ENCODE measurements around the gene CD28. TPM values are rescaled to one million over a fixed set of nuclear protein-coding genes. Genes with fewer than 3 reads are reported as not detected.

The CD28 gene
- total RNA-seq, 2 donors from 2014 or later: 3.5 to 4.3 TPM

DNA sequence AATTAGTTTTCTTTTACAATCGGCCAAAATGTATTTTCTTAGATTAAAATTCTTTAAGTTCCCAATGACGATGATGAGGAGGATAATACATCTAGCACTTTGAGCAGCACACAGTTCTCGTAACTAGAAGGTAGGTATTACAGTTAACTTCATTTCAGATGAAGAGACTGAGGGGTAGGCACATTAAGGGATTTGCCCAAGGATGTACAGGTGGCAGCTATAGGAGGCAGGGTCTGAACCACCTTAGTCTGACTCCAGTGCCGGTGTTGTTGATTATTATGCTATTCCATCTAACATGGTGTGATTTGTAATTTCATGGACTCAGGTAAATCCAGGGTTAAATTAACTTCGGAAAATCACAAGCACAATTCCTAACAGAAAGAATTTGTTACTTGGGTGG is 1.1 kb downstream of the CD28 start:
- DNase-seq (ENCODE audit: low spot score) (no peak), ATAC-seq (ENCODE audit: insufficient number of reproducible peaks, low FRiP score, low read depth) (no peak)
- Histone ChIP-seq H3K36me3 (no peaks in the 10 kb centered on the region), H3K4me1 (ENCODE audit: control insufficient read depth in 1 of 2, low read depth in 2 of 2) (no peaks in the 10 kb centered on the region), H3K27me3 (replicated peaks; ENCODE audit: insufficient read depth) (no peaks in the 10 kb centered on the region), H3K27ac (no peak overlapping the region), H3K9me3 (no peaks in the 10 kb centered on the region), H3K4me3 (peak overlapping the region; percentile 11)
- no peak for TF ChIP-seq CTCF (IDR thresholded peaks at IDR 0.05)

GRCh38 chr2:203708846-203709396 is 2.5 kb downstream of the CD28 start:
- TF ChIP-seq CTCF (IDR thresholded peaks at IDR 0.05): no peak
- no peaks in the 10 kb centered on the region for H3K9me3 ChIP-seq
- no peak for ATAC-seq (ENCODE audit: insufficient number of reproducible peaks, low FRiP score, low read depth)
- no peak overlapping the region for H3K27ac ChIP-seq
- no peak for DNase-seq (ENCODE audit: low spot score)
- H3K4me3 ChIP-seq: peak overlapping the region; percentile 15
- no peaks in the 10 kb centered on the region for H3K27me3 ChIP-seq (replicated peaks; ENCODE audit: insufficient read depth)
- H3K36me3 ChIP-seq: no peaks in the 10 kb centered on the region
- no peaks in the 10 kb centered on the region for H3K4me1 ChIP-seq (ENCODE audit: control insufficient read depth in 1 of 2, low read depth in 2 of 2)

GRCh38 chr2:203709416-203710040 is 3.1 kb downstream of the CD28 start:
- no peak for DNase-seq (ENCODE audit: low spot score)
- TF ChIP-seq CTCF (IDR thresholded peaks at IDR 0.05): no peak
- Histone ChIP-seq H3K27me3 (replicated peaks; ENCODE audit: insufficient read depth) (no peaks in the 10 kb centered on the region), H3K4me1 (ENCODE audit: control insufficient read depth in 1 of 2, low read depth in 2 of 2) (peaks cover 0 to 6% of the 10 kb centered on the region in 2 donors), H3K4me3 (peak overlapping the region; percentile 16), H3K9me3 (no peaks in the 10 kb centered on the region), H3K36me3 (no peaks in the 10 kb centered on the region), H3K27ac (no peak overlapping the region)
- no peak for ATAC-seq (ENCODE audit: insufficient number of reproducible peaks, low FRiP score, low read depth)

- Histone ChIP-seq H3K36me3 (no peaks in the 10 kb centered on the region), H3K27ac (no peak overlapping the region), H3K9me3 (no peaks in the 10 kb centered on the region), H3K4me3 (no peak overlapping the region), H3K4me1 (ENCODE audit: control insufficient read depth in 1 of 2, low read depth in 2 of 2) (peaks cover 0 to 8% of the 10 kb centered on the region in 2 donors), H3K27me3 (replicated peaks; ENCODE audit: insufficient read depth) (no peaks in the 10 kb centered on the region)
- DNase-seq (ENCODE audit: low spot score) (no peak), ATAC-seq (ENCODE audit: insufficient number of reproducible peaks, low FRiP score, low read depth) (no peak)
- TF ChIP-seq CTCF (IDR thresholded peaks at IDR 0.05): no peak
These were observed 3.8 kb downstream of the CD28 start for GRCh38 chr2:203710226-203710625.

DNA sequence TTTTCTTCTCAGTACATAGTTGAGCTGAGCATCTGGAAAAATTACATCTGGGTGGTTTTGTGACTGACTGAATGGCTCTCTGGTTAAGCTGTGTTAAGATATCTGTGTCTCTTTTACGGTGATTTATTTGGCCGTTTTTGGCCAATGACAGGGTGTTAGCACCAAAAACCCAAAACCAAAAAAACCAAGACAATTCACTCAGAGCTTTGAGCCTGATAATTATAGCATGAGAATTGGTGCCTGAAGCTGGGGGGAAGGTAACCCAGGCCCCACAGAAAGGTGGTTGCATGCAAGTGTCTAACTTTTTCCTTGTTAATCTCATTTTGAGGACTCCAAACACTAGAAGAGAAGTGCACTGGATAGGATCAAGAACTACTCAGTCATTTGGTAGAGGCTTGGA is 4.5 kb downstream of the CD28 start:
- no peak for ATAC-seq (ENCODE audit: insufficient number of reproducible peaks, low FRiP score, low read depth)
- Histone ChIP-seq H3K27ac (no peak overlapping the region), H3K4me3 (no peak overlapping the region), H3K9me3 (no peaks in the 10 kb centered on the region), H3K36me3 (no peaks in the 10 kb centered on the region), H3K27me3 (replicated peaks; ENCODE audit: insufficient read depth) (no peaks in the 10 kb centered on the region), H3K4me1 (ENCODE audit: control insufficient read depth in 1 of 2, low read depth in 2 of 2) (peaks cover 0 to 8% of the 10 kb centered on the region in 2 donors)
- TF ChIP-seq CTCF (IDR thresholded peaks at IDR 0.05): no peak
- no peak for DNase-seq (ENCODE audit: low spot score)

Measured in thoracic aorta (tissue), 2 donors.